ENCODE results near the gene PTRH1.

PTRH1 gene

GRCh38 chr9:127733614-127734013, 18.2 kb upstream of the PTRH1 start:
- Histone ChIP-seq H3K27me3 (ENCODE audit: insufficient read depth, poor library complexity, severe bottlenecking) (no peaks in the 10 kb centered on the region), H3K4me3 (replicated peaks; ENCODE audit: insufficient read depth, low read length) (no peak overlapping the region), H3K27ac (replicated peaks) (peak overlapping the region; percentile 12; the same call in 1 of the 2 replicates)
- peak in 1 of 2 experiments; percentile 52 for DNase-seq (ENCODE audit: low read depth in 1 of 2, low spot score in 1 of 2)
- TF ChIP-seq GABPA (IDR thresholded peaks at IDR 0.05; ENCODE audit: low read depth), result no peak
- TF ChIP-seq SPI1 (IDR thresholded peaks at IDR 0.05; ENCODE audit: borderline replicate concordance, low read depth), result peak; percentile 88

- no peak overlapping the region for H3K27ac ChIP-seq (replicated peaks)
- H3K27me3 ChIP-seq (ENCODE audit: insufficient read depth, poor library complexity, severe bottlenecking), result no peaks in the 10 kb centered on the region
- TF ChIP-seq REST (IDR thresholded peaks at IDR 0.05; ENCODE audit: insufficient replicate concordance, low read depth) (no peak), GABPA (IDR thresholded peaks at IDR 0.05; ENCODE audit: low read depth) (no peak), SPI1 (IDR thresholded peaks at IDR 0.05; ENCODE audit: borderline replicate concordance, low read depth) (no peak), POLR2AphosphoS5 (IDR thresholded peaks at IDR 0.05; ENCODE audit: low read depth) (no peak), CTCF (IDR thresholded peaks at IDR 0.05; ENCODE audit: insufficient read depth, low read length) (no peak)
- DNase-seq (ENCODE audit: low read depth in 1 of 2, low spot score in 1 of 2), result no peak
- no peak overlapping the region for H3K4me3 ChIP-seq (replicated peaks; ENCODE audit: insufficient read depth, low read length)
These were observed 17.0 kb upstream of the PTRH1 start for GRCh38 chr9:127732444-127732843.

- TF ChIP-seq SPI1 (IDR thresholded peaks at IDR 0.05; ENCODE audit: borderline replicate concordance, low read depth) (no peak), GABPA (IDR thresholded peaks at IDR 0.05; ENCODE audit: low read depth) (no peak), CTCF (IDR thresholded peaks at IDR 0.05; ENCODE audit: insufficient read depth, low read length) (no peak), REST (IDR thresholded peaks at IDR 0.05; ENCODE audit: insufficient replicate concordance, low read depth) (no peak), POLR2AphosphoS5 (IDR thresholded peaks at IDR 0.05; ENCODE audit: low read depth) (no peak)
- Histone ChIP-seq H3K27me3 (ENCODE audit: insufficient read depth, poor library complexity, severe bottlenecking) (no peaks in the 10 kb centered on the region), H3K4me3 (replicated peaks; ENCODE audit: insufficient read depth, low read length) (no peak overlapping the region), H3K27ac (replicated peaks) (no peak overlapping the region)
- no peak for DNase-seq (ENCODE audit: low read depth in 1 of 2, low spot score in 1 of 2)
These were observed 16.5 kb upstream of the PTRH1 start for GRCh38 chr9:127731938-127732337.

GRCh38 chr9:127730799-127731410, 15.4 kb upstream of the PTRH1 start:
- Histone ChIP-seq H3K27me3 (ENCODE audit: insufficient read depth, poor library complexity, severe bottlenecking) (no peaks in the 10 kb centered on the region), H3K4me3 (replicated peaks; ENCODE audit: insufficient read depth, low read length) (no peak overlapping the region), H3K27ac (replicated peaks) (no peak overlapping the region)
- no peak for DNase-seq (ENCODE audit: low read depth in 1 of 2, low spot score in 1 of 2)
- TF ChIP-seq SPI1 (IDR thresholded peaks at IDR 0.05; ENCODE audit: borderline replicate concordance, low read depth), result no peak

GRCh38 chr9:127730262-127730661, 14.8 kb upstream of the PTRH1 start:
- no peak for TF ChIP-seq REST (IDR thresholded peaks at IDR 0.05; ENCODE audit: insufficient replicate concordance, low read depth)
- TF ChIP-seq POLR2AphosphoS5 (IDR thresholded peaks at IDR 0.05; ENCODE audit: low read depth), result no peak
- TF ChIP-seq CTCF (IDR thresholded peaks at IDR 0.05; ENCODE audit: insufficient read depth, low read length), result no peak
- TF ChIP-seq GABPA (IDR thresholded peaks at IDR 0.05; ENCODE audit: low read depth), result no peak
- DNase-seq (ENCODE audit: low read depth in 1 of 2, low spot score in 1 of 2), result no peak
- no peaks in the 10 kb centered on the region for H3K27me3 ChIP-seq (ENCODE audit: insufficient read depth, poor library complexity, severe bottlenecking)
- no peak overlapping the region for H3K27ac ChIP-seq (replicated peaks)
- no peak overlapping the region for H3K4me3 ChIP-seq (replicated peaks; ENCODE audit: insufficient read depth, low read length)
